Hematopoietic multipotent progenitor cell treated with erythropoietin and hydrocortisone succinate and interleukin-3 and kit ligand, for 8 days (in vitro differentiated cells): ENCODE measurements around the gene CCT4.
"Not testable (repeated sequence)": the region's sequence is repeated elsewhere in the genome, so short reads cannot be mapped to it uniquely, and the experiment has no call there.

Source experiments
- DNase-seq: peaks from one replicate; pipeline ENCODE4 v3.0.0-alpha.2; 2015

Gene CCT4

GRCh38 chr2:61888267-61889055 lies at the start of gene CCT4:
TSS of gene CCT4 (minus strand) at chr2:61888656. CDS start at chr2:61888507, 149 bp downstream.
- peak; percentile 87 for DNase-seq

DNA sequence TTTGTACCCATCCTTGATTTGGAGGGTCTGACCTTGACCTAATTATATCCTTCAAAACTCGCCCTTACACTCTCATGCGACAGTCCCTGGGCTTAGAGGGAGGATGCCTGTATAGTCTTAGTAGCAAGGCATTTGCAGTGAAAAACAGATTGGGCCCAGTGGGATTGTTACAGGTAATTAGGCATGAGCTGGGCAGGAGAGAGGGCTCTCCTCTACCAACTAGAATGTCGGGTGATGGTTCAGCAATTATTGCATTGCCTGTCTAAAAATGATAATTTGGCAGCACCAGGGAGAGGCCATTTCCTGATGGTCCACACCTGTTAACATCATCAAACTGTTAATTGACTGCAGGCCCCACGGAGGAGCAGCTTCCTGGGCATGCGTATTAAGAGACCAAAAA lies 49.4 kb upstream of the CCT4 start:
- no peak for DNase-seq

- DNase-seq = no peak
Measured at GRCh38 chr2:61937098-61937497, 48.6 kb upstream of the CCT4 start.

DNA sequence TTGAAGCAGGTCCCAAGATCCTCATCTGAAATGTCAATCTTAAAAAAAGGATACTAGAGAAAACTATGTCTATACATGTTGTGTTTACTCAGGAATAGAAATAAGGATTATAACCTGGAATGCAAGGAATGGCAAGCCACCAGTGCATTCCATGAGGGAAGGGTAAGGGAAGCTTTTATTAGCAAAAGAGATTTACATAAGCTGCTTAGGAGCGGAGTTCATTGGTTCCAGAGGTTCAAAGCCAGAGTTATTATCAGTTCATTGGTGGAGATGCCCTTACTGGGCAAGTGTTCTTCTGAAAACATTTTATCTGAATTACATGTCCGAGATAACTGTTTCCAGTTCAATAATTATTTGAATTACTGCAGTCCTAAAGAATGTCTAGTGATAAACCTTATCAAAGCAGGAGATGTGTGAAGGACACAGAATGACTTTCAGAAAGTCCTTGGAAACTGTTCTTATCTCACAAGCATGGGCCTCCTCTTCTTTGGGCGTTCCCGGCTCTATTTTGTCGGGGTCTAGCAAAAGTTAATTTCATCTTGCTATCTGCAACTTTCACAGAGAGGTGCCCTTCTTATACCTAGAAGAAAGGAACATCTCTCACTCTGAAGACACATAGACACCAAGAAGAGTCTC lies 40.5 kb upstream of the CCT4 start:
- peak; percentile 78 for DNase-seq

DNA sequence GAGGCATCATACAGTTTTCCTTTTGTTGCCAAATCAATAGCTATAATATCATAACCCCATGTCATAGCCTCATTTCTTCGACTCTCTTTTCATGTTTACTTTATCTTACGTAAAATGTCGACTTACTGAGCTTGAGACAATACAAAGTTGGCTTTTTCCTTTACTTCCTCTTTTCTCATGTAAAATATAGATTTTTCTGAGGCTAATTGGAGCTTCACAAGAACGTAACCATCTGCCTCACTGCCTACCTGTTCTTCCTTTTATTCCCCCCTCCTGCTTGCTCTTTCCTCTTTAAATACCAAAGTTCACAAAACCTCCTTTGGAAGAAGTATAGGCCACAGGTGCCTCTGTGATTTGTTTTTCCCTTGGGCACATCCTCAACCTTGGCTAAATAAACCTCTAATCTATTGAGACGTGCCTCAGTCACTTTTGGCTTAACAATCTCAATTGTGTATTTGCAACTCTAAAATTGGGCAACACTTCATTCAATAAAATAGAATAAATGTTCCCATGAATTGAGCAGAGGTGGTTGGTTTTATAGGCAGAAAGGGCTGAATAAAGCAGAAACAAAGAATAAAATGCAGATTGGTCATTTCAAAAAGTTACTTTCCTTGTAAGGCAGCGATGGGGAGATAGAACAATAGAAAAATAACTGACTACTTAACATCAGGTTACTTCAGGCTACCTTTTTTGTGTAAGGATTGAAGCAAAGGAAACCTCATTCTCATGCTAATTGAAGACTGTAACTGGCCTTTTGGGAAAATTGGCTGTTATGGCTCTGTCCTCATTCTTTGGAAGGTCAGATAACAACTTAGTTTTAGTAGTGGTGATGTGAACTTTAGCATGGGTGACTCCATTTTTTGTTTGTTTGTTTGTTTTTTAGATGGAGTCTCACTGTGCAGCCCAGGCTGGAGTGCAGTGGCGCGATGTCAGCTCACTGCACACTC lies 38.3 kb upstream of the CCT4 start:
- DNase-seq = no peak

DNA sequence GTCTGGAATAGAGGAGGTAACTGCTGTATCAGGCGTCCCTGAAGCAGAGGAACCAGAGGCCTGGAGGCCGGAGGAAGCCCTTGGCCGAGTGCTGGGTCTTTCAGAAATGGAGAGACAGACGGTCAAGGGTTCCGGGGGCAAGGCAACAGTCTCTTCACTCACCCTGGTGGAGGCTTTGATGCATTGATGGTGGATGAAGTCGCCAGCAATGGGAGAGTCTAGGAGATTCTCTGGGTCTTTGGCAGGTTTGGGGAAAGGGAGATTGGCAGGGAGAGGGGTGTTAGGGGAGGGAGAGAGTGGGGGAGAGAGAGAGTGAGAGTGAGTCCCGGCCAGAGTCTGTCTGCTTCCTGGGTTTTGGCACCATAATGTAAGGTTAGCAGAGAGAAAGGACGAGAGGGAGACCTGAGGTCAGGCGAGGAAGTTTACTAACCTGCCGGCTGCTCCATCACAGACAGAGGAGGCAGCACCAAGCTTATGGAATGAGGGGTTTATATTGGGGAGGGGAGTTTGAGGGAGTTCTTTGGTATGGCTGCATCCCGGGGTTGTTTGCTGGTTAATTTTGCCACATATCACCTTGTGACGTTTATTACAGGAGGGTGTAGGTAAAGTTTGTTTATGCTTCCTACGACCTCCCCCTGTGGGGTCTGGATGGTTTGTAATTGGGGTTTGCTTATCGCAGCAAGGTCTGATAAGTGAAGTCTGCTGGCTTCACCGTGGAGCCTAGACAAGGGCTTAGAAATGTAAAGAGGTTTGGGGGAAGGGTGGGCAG lies 36.6 kb upstream of the CCT4 start:
- DNase-seq = no peak

- DNase-seq = no peak
Measured at GRCh38 chr2:61922714-61923113, 34.3 kb upstream of the CCT4 start.

- DNase-seq = no peak
Measured at GRCh38 chr2:61920548-61920947, 32.1 kb upstream of the CCT4 start.

- DNase-seq = not testable (repeated sequence)
Measured at GRCh38 chr2:61914794-61915193, 26.3 kb upstream of the CCT4 start.

GRCh38 chr2:61911510-61911909 lies 23.1 kb upstream of the CCT4 start:
- peak; percentile 24 for DNase-seq

DNA sequence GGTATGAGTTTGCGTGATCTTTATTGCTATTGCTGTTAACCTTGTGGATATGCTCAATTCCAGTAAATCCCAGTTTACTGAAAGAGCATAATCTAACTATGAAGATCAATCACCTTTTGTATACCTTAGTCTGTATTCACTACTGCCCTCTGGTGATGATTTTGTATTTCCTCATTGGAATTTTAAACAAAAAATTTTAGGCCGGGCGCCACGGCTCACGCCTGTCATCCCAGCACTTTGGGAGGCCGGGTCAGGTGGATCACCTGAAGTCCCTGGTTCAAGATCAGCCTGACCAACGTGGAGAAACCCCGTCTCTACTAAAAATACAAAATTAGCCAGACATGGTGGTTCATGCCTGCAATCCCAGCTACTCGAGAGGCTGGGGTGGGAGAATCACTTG lies 22.1 kb upstream of the CCT4 start:
- no peak for DNase-seq

DNA sequence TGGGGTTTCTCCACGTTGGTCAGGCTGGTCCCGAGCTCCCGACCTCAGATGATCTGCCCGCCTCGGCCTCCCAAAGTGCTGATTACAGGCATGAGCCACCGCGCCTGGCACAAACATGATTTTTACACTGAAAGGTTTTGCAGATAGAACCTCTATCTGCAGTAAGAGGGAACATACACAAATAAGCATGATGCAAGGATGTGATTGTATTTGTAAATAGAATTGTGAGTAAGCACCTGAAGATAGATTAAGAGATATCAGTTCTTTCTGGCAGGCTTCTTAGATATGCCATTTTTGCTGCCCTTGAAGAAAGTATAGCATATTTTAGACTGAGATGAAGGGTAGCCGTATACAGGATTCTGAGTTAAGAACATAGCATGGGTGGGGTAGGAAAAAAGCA lies 20.7 kb upstream of the CCT4 start:
- no peak for DNase-seq

DNA sequence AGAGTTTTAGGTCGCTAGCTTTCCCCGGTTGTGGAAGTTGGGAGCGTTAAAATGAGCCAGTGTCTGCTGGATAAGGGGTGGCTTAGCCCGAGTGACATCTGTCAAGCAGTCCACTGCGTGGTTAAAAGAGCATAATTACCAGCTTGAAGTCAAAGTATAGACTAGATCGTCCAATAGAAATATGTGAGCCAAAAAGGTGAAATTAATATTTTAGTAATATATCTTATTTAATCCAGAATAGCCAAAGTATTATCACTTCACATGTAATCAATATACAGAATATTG lies 17.7 kb upstream of the CCT4 start:
- no peak for DNase-seq

DNA sequence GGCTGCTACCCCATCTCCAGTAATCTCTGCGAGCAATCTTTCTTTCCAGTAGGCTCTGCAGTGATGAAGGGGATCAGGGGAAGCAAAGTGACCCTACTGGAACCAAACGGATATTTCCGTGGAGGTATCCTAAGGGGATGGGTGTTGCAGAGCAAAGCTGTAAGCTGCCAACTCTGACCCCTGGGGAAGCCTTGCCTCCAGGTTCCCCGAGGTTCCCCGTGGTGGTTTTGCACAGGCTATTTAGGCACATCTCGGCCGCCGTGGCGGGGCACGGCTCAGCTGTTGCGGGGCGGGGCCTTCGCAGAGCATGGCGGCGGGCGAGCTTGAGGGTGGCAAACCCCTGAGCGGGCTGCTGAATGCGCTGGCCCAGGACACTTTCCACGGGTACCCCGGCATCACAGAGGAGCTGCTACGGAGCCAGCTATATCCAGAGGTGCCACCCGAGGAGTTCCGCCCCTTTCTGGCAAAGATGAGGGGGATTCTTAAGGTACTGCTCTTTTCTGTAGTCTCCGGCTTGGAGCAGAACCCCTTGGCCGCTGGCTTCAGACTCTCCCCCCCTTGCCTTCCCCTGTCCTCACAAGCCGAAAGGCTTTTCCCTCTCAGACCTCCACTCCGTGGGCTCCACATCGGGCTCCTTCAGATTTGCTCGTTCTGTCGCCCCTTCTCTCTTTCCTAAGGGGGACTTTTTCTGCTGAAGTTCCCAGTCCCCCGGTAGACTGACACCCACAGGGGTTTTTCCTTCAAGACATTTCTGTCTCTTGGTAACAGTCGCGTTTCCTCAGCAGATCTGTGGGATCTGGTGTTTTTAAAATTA lies 17.1 kb upstream of the CCT4 start, which contains the start of gene COMMD1:
TSS of gene COMMD1 (plus strand) at position 303 of the 814 bp plus-strand sequence. CDS start at position 308, 5 bp downstream.
- peak; percentile 80 for DNase-seq

- DNase-seq = no peak
Measured at GRCh38 chr2:61900281-61900680, 11.8 kb upstream of the CCT4 start.

DNA sequence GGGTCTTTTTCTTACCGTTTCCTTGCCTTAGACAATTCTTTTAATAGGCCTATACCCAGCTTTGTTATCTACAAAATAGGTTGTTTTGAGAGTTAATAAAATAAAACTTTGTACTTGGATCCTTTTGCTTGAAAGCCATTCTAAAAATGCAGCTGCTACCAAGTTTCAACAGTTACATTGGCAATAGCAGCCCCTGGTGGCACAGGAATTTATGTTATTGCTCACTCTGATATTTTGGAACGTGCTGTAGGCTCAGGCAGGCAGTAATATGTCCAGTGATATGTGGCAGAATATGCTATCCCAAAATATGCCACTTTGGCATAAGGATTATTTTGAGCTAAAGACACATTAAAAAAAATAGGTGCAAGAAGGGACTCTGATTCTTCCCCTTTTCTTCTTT lies 10.4 kb upstream of the CCT4 start:
- peak; percentile 61 for DNase-seq

- DNase-seq = peak; percentile 66
Measured at GRCh38 chr2:61887717-61888266, 664 bp downstream of the CCT4 start.

GRCh38 chr2:61885896-61886603 lies 2.4 kb downstream of the CCT4 start:
- peak; percentile 17 for DNase-seq

GRCh38 chr2:61882850-61883249 lies 5.6 kb downstream of the CCT4 start:
- no peak for DNase-seq

DNA sequence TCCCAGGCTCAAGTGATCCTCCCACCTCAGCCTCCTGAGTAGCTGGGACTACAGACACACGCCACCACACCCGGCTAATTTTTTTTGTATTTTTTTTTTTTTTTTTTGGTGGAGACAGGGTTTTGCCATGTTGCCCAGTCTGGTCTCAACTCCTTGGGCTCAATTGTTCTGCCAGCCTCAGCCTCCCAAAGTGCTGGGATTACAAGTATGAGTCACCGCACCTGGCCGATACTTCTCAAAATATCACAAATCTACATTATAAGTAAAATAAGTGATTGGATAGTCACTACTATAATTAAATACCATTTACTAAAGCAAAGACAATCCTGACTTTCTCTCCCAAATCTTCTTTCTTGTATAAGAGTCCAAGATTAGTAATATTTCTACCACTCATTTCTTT lies 9.1 kb downstream of the CCT4 start:
- DNase-seq = not testable (repeated sequence)

GRCh38 chr2:61878761-61879160 lies 9.7 kb downstream of the CCT4 start:
- DNase-seq = no peak
